ENCODE results near the gene TEF. TPM values are rescaled to one million over a fixed set of nuclear protein-coding genes. Genes with fewer than 3 reads are reported as not detected.
A peak's percentile ranks its signal among the peaks of the same experiment; 100 is the strongest.

TEF gene
- polyA plus RNA-seq, 1 donor (not counting 4 experiments of a cell fraction or from before 2014, with no cell fraction given), result 12.4 TPM

- Histone ChIP-seq H3K9me1 (ENCODE audit: control insufficient read depth, extremely low read depth, insufficient read depth, low read length) (no peaks in the 10 kb centered on the region), H2AFZ (ENCODE audit: control insufficient read depth, low read length) (peak overlapping the region; percentile 51), H3K4me1 (ENCODE audit: control insufficient read depth, extremely low read depth, insufficient read depth, low read length) (peaks cover 14% of the 10 kb centered on the region), H3K27ac (ENCODE audit: control insufficient read depth, insufficient read depth, low read length) (no peak overlapping the region), H3K9ac (ENCODE audit: control insufficient read depth, extremely low read depth, insufficient read depth, low read length) (peak overlapping the region; percentile 41), H3K36me3 (ENCODE audit: control insufficient read depth in 2 of 2, extremely low read depth in 1 of 2, insufficient read depth in 2 of 2, low read length in 2 of 2) (no peaks in the 10 kb centered on the region), H3K4me2 (ENCODE audit: control insufficient read depth, extremely low read depth, insufficient read depth, low read depth, low read length) (peak overlapping the region; percentile 60), H3K27me3 (ENCODE audit: control insufficient read depth, extremely low read depth, insufficient read depth, low read length) (peaks cover under 1% of the 10 kb centered on the region), H4K20me1 (ENCODE audit: control insufficient read depth, extremely low read depth, insufficient read depth, low read length) (no peaks in the 10 kb centered on the region), H3K4me3 (ENCODE audit: control insufficient read depth in 2 of 3, extremely low read depth in 1 of 3, insufficient read depth in 2 of 3, low read depth in 1 of 3, low read length in 3 of 3) (no peak overlapping the region), H3K9me3 (ENCODE audit: control insufficient read depth, low read depth, low read length) (no peaks in the 10 kb centered on the region), H3K79me2 (ENCODE audit: control insufficient read depth, insufficient read depth, low read length) (no peaks in the 10 kb centered on the region)
- DNase-seq (ENCODE audit: low read depth, low spot score), result no peak
- FAIRE-seq, result no peak
- dilution Hi-C loops (cut with MboI; ENCODE audit: extremely low pct_ligation_motif_present, low sequenced_read_pairs), result no loop called here
- TF ChIP-seq CTCF (optimal IDR thresholded peaks at IDR 0.05 in 1 of 3, IDR thresholded peaks at IDR 0.05 in 1 of 3, conservative IDR thresholded peaks at IDR 0.05 in 1 of 3; ENCODE audit: extremely low read depth in 1 of 3, insufficient read depth in 2 of 3, low read length in 3 of 3), result no peak
- no peak for TF ChIP-seq EZH2 (IDR thresholded peaks at IDR 0.05; ENCODE audit: low read length)
Observed at GRCh38 chr22:41377846-41378245, 3.9 kb upstream of the TEF start.

- H2AFZ ChIP-seq (ENCODE audit: control insufficient read depth, low read length), result peak overlapping the region; percentile 89
- no peaks in the 10 kb centered on the region for H3K79me2 ChIP-seq (ENCODE audit: control insufficient read depth, insufficient read depth, low read length)
- H3K4me2 ChIP-seq (ENCODE audit: control insufficient read depth, extremely low read depth, insufficient read depth, low read depth, low read length), result peak overlapping the region; percentile 98
- no peaks in the 10 kb centered on the region for H3K27me3 ChIP-seq (ENCODE audit: control insufficient read depth, extremely low read depth, insufficient read depth, low read length)
- H3K9me3 ChIP-seq (ENCODE audit: control insufficient read depth, low read depth, low read length), result no peaks in the 10 kb centered on the region
- peak overlapping the region; percentile 99 for H3K27ac ChIP-seq (ENCODE audit: control insufficient read depth, insufficient read depth, low read length)
- H3K4me1 ChIP-seq (ENCODE audit: control insufficient read depth, extremely low read depth, insufficient read depth, low read length), result peaks cover 18% of the 10 kb centered on the region
- no peaks in the 10 kb centered on the region for H4K20me1 ChIP-seq (ENCODE audit: control insufficient read depth, extremely low read depth, insufficient read depth, low read length)
- no peak for TF ChIP-seq EZH2 (IDR thresholded peaks at IDR 0.05; ENCODE audit: low read length)
- TF ChIP-seq CTCF (optimal IDR thresholded peaks at IDR 0.05 in 1 of 3, IDR thresholded peaks at IDR 0.05 in 1 of 3, conservative IDR thresholded peaks at IDR 0.05 in 1 of 3; ENCODE audit: extremely low read depth in 1 of 3, insufficient read depth in 2 of 3, low read length in 3 of 3), result no peak
- DNase-seq (ENCODE audit: low read depth, low spot score) (peak; percentile 46), FAIRE-seq (peak; percentile 86)
- dilution Hi-C loops (cut with MboI; ENCODE audit: extremely low pct_ligation_motif_present, low sequenced_read_pairs), result no loop called here
- peak overlapping the region; percentile 70 to 81 (median 73) for H3K4me3 ChIP-seq (ENCODE audit: control insufficient read depth in 2 of 3, extremely low read depth in 1 of 3, insufficient read depth in 2 of 3, low read depth in 1 of 3, low read length in 3 of 3)
- H3K9me1 ChIP-seq (ENCODE audit: control insufficient read depth, extremely low read depth, insufficient read depth, low read length), result no peaks in the 10 kb centered on the region
- no peaks in the 10 kb centered on the region for H3K36me3 ChIP-seq (ENCODE audit: control insufficient read depth in 2 of 2, extremely low read depth in 1 of 2, insufficient read depth in 2 of 2, low read length in 2 of 2)
- peak overlapping the region; percentile 98 for H3K9ac ChIP-seq (ENCODE audit: control insufficient read depth, extremely low read depth, insufficient read depth, low read length)
Observed at GRCh38 chr22:41380993-41381328, 781 bp upstream of the TEF start.
